Effector CD8-positive, alpha-beta T cell (primary cell): Measurements from ENCODE around the gene GLB1L.
A peak's percentile ranks its signal among the peaks of the same experiment; 100 is the strongest.
"Not testable (repeated sequence)": the region's sequence is repeated elsewhere in the genome, so short reads cannot be mapped to it uniquely, and the experiment has no call there.

ENCODE experiments used
- DNase-seq: peaks from one replicate; lab custom pipeline; 2025; lab: John Stamatoyannopoulos, UW

The GLB1L gene

GRCh38 chr2:219207134-219207883 lies 37.9 kb downstream of the GLB1L start:
- no peak for DNase-seq

GRCh38 chr2:219206328-219207133 lies 38.7 kb downstream of the GLB1L start, which contains the start of gene ZFAND2B:
ZFAND2B (plus strand) TSS chr2:219206782; CDS start chr2:219206988, 206 bp downstream.
- DNase-seq, result peak; percentile 92

GRCh38 chr2:219205981-219206327 lies 39.3 kb downstream of the GLB1L start:
- no peak for DNase-seq

GRCh38 chr2:219205165-219205538 lies 40.1 kb downstream of the GLB1L start:
- DNase-seq, result no peak

- DNase-seq, result no peak
Observed at GRCh38 chr2:219204425-219205164, 40.6 kb downstream of the GLB1L start.

GRCh38 chr2:219201331-219201730 lies 43.9 kb downstream of the GLB1L start:
- DNase-seq, result not testable (repeated sequence)

- not testable (repeated sequence) for DNase-seq
Observed at GRCh38 chr2:219200502-219201326, 44.5 kb downstream of the GLB1L start.

- DNase-seq, result no peak
Observed at GRCh38 chr2:219199470-219200211, 45.6 kb downstream of the GLB1L start.

- DNase-seq, result no peak
Observed at GRCh38 chr2:219198974-219199373, 46.3 kb downstream of the GLB1L start.

- no peak for DNase-seq
Observed at GRCh38 chr2:219197388-219197787, 47.9 kb downstream of the GLB1L start.

GRCh38 chr2:219186754-219187456 lies 58.3 kb downstream of the GLB1L start:
- no peak for DNase-seq
